Vagina (tissue), 2 donors: ENCODE results near the gene PAFAH1B1. TPM values are rescaled to one million over a fixed set of nuclear protein-coding genes. Genes with fewer than 3 reads are reported as not detected.

ENCODE experiments used
- DNase-seq, 2 donors: peaks; one replicate each; pipeline ENCODE4 v3.0.0-alpha.2; 2017; ENCODE audit errors: extremely low spot score in 2 of 2
- H3K27ac ChIP-seq: fragments of 200-600 bp; sonication (generic); one replicate; pipeline ENCODE4 v1.5.1; 2019
- H3K27me3 ChIP-seq: fragments of 200-600 bp; sonication (generic); one replicate; pipeline ENCODE4 v1.5.1; 2019
- H3K36me3 ChIP-seq, 2 donors: fragments of 200-600 bp; sonication (generic); one replicate each; pipeline ENCODE4 v1.5.1; 2017 to 2019
- H3K4me1 ChIP-seq: fragments of 200-600 bp; sonication (generic); one replicate; pipeline ENCODE4 v1.5.1; 2019
- H3K4me3 ChIP-seq, 2 donors: fragments of 200-600 bp; sonication (generic); 1 replicate in 1 of 2; 2 replicates in 1 of 2; pipeline ENCODE4 v1.5.1; 2016 to 2019
- H3K9me3 ChIP-seq: fragments of 200-600 bp; sonication (generic); one replicate; pipeline ENCODE4 v1.5.1; 2019
- POLR2A ChIP-seq, 2 donors: fragments of 450-650 bp; IDR thresholded peaks; one replicate each; pipeline ENCODE4 v1.6.1; 2017; ENCODE audit warnings: antibody characterized with exemption in 2 of 2, mild to moderate bottlenecking in 2 of 2, moderate library complexity in 2 of 2
- POLR2AphosphoS5 ChIP-seq, 2 donors: sonication (generic); formaldehyde crosslinking; IDR thresholded peaks; one replicate each; pipeline ENCODE4 v1.9.0; 2017; ENCODE audit warnings: antibody characterized with exemption in 2 of 2, mild to moderate bottlenecking in 2 of 2, low read depth in 1 of 2; ENCODE audit not compliant: insufficient read depth in 1 of 2
- intact Hi-C: fragments of 100-400 bp; cut with DNase I; formaldehyde crosslinking; loops from one replicate; pipeline ENCODE4 v1.15.1; 2023
- total RNA-seq: library from RNA; depleted of rRNA; stranded (reverse); fragments of >200 nt; gene quantifications from one replicate; pipeline ENCODE4 v1.2.3, GENCODE V29; 2016
- TF ChIP-seq, protein P1 (sequence below), 3 experiments: fragments of 450-650 bp in 2 of 3; fragments of 200-600 bp in 1 of 3; sonication (generic) in 1 of 3; IDR thresholded peaks; one replicate each; pipeline ENCODE4 v1.5.1; 2017 to 2019; ENCODE audit warnings: antibody characterized with exemption in 3 of 3, mild to moderate bottlenecking in 2 of 3, moderate library complexity in 2 of 3

The PAFAH1B1 gene
- total RNA-seq, 1 donor from 2014 or later: 102 TPM

DNA sequence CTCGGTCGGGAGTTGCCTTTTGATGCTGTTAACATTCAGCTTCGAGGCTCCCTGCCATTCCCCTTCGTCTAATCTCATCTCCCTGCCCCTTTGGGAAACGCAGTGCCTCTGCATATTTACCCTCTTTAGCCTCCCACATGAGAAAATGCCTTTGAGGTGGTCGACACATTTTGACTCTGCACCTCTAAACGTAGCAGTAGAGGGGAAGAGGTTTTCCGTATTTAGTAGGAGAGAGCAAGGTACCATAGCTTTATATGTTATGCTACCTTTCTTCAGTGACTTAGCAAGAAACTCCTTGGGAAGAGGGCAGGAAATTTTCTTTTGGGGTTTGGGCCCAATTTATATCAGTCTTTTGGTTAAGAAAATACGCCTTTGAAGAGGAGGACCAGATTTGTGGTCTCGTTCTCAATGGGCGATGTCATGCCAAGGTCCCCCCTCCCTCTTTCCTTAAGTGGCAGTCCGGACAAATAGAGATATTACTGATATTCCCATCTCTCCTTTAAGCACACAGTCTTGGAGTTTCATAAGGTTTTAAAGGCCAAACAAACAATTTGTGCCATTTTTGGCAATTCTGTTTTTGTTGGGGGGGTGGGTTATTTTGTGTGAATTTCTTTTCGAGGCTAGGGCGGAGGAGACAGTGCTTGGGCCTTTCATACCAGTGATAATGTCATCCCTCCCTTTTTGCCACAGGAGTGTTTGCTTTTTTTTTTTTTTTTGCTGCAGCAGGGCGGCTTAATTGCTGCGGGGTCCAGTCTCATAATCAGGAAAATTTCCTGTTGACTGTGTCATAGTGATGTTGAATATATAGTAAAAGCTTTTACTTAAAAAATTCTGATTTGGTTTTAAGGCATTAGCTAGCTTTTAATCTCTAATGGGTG lies 1.5 kb downstream of the PAFAH1B1 start:
- no peak for DNase-seq
- intact Hi-C loops: loop anchor here (10.0 kb wide), 1 partner anchor 90 kb away; no protein-coding TSS in a partner anchor
- TF ChIP-seq POLR2A (IDR thresholded peaks at IDR 0.05): no peak
- TF ChIP-seq, protein P1, sequence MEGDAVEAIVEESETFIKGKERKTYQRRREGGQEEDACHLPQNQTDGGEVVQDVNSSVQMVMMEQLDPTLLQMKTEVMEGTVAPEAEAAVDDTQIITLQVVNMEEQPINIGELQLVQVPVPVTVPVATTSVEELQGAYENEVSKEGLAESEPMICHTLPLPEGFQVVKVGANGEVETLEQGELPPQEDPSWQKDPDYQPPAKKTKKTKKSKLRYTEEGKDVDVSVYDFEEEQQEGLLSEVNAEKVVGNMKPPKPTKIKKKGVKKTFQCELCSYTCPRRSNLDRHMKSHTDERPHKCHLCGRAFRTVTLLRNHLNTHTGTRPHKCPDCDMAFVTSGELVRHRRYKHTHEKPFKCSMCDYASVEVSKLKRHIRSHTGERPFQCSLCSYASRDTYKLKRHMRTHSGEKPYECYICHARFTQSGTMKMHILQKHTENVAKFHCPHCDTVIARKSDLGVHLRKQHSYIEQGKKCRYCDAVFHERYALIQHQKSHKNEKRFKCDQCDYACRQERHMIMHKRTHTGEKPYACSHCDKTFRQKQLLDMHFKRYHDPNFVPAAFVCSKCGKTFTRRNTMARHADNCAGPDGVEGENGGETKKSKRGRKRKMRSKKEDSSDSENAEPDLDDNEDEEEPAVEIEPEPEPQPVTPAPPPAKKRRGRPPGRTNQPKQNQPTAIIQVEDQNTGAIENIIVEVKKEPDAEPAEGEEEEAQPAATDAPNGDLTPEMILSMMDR (IDR thresholded peaks at IDR 0.05): no peak
- TF ChIP-seq POLR2AphosphoS5 (IDR thresholded peaks at IDR 0.05; ENCODE audit: insufficient read depth in 1 of 2, low read depth in 1 of 2): no peak
- no peaks in the 10 kb centered on the region for H3K9me3 ChIP-seq
- H3K27ac ChIP-seq: peak overlapping the region; percentile 99
- H3K27me3 ChIP-seq: no peaks in the 10 kb centered on the region
- no peaks in the 10 kb centered on the region for H3K36me3 ChIP-seq
- peaks cover 51% of the 10 kb centered on the region for H3K4me1 ChIP-seq
- H3K4me3 ChIP-seq: peak overlapping the region; percentile 80 to 91

DNA sequence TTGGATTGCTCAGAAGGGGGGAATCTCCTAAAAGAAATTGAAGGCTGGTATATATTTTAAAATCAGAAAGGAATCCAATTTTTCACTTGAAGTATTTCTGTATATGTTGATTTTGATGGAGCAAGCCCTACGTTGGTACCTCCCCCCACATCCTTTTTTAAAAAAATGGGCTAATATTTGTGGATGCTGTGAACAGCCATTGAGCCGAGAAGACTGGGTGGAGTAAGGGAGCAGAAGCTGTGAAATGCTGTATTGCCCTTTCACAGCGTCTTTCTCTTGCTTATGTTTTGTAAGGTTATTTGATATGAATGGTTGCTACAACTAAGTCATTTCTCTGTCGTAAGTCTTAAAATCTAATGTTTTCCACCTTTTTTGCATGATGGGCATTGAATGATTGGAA lies 2.3 kb downstream of the PAFAH1B1 start:
- H3K27me3 ChIP-seq: no peaks in the 10 kb centered on the region
- H3K4me3 ChIP-seq: peak overlapping the region; percentile 80 to 91
- H3K9me3 ChIP-seq: no peaks in the 10 kb centered on the region
- intact Hi-C loops: loop anchor here (10.0 kb wide), 1 partner anchor 89 kb away; no protein-coding TSS in a partner anchor
- H3K27ac ChIP-seq: peak overlapping the region; percentile 14
- H3K4me1 ChIP-seq: peaks cover 56% of the 10 kb centered on the region
- no peak for TF ChIP-seq POLR2A (IDR thresholded peaks at IDR 0.05)
- TF ChIP-seq, protein P1 (IDR thresholded peaks at IDR 0.05): no peak
- no peak for DNase-seq
- H3K36me3 ChIP-seq: no peaks in the 10 kb centered on the region

DNA sequence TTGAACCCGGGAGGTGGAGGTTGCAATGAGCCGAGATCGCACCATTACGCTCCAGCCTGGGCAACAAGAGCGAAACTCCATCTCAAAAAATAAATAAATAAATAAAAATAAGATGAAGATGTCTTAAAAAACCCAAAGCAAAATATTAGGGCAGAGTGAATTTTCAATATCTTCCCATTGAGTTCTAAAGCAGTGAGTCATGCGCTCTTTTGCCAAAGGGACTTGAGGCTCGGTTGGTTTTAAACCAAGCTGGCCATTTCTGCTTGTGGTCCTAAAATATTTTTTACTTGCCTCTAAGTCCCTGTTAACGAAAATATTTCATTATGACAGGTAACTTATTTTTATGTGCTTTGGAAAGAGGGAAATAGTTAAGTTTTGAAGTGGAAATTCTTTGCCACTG lies 4.7 kb downstream of the PAFAH1B1 start:
- intact Hi-C loops: loop anchor here (10.0 kb wide), 1 partner anchor 87 kb away; no protein-coding TSS in a partner anchor
- no peak for DNase-seq
- peak overlapping the region; percentile 12 for H3K27ac ChIP-seq
- peaks cover 80% of the 10 kb centered on the region for H3K4me1 ChIP-seq
- H3K9me3 ChIP-seq: no peaks in the 10 kb centered on the region
- TF ChIP-seq, protein P1 (IDR thresholded peaks at IDR 0.05): no peak
- no peak for TF ChIP-seq POLR2AphosphoS5 (IDR thresholded peaks at IDR 0.05; ENCODE audit: insufficient read depth in 1 of 2, low read depth in 1 of 2)
- no peak for TF ChIP-seq POLR2A (IDR thresholded peaks at IDR 0.05)
- no peaks in the 10 kb centered on the region for H3K27me3 ChIP-seq
- H3K4me3 ChIP-seq: no peak overlapping the region
- no peaks in the 10 kb centered on the region for H3K36me3 ChIP-seq

DNA sequence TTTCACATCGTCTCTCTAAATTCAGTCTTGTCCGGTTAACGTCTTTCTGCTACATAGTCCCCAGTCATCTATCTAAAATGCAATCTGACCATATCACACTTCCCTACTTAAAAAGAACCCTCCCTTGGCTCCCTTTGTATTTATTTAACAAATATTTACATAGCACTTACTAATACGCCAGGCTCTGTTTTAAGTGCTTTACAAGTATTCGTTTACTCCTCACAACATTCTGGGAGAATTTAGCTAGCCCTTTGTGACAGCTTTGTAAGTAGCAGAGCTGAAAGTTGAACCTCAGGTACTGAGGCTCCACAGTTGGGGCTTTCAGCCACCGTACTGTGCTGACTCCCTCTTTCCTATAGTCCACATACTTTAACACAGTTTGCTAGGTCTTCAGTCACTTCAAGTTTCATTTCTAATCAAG lies 9.2 kb downstream of the PAFAH1B1 start:
- Histone ChIP-seq H3K9me3 (no peaks in the 10 kb centered on the region), H3K27me3 (no peaks in the 10 kb centered on the region), H3K36me3 (no peaks in the 10 kb centered on the region), H3K4me3 (no peak overlapping the region), H3K4me1 (peaks cover 93% of the 10 kb centered on the region), H3K27ac (no peak overlapping the region)
- intact Hi-C loops: no loop called here
- no peak for TF ChIP-seq POLR2AphosphoS5 (IDR thresholded peaks at IDR 0.05; ENCODE audit: insufficient read depth in 1 of 2, low read depth in 1 of 2)
- TF ChIP-seq, protein P1 (IDR thresholded peaks at IDR 0.05): no peak
- no peak for TF ChIP-seq POLR2A (IDR thresholded peaks at IDR 0.05)
- no peak for DNase-seq

DNA sequence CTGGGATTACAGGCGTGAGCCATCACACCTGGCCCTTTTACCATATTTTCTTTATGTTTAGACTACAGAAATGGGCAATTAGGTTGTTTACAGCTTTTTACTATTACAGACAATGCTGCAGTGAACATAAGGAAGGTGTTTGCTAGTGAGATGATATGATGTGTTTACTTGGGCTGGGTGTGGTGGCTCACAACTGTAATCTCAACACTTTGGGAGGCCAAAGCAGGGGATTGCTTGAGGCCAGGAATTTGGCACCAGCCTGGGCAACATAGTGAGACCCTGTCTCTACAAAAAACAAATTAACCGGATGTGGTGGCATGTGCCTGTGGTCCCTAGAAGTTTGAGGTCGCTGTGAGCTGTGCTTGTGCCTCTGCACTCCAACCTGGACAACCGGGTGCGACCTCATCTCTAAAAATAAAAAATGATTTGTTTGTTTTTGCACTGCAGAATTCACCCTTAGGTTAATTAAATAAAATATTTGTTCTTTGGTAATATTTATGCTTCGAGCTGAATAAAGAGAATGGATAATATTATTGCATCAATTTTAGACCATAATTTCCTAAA lies 15.0 kb downstream of the PAFAH1B1 start:
- Histone ChIP-seq H3K9me3 (no peaks in the 10 kb centered on the region), H3K27ac (no peak overlapping the region), H3K4me1 (peaks cover 64% of the 10 kb centered on the region), H3K4me3 (no peak overlapping the region), H3K36me3 (no peaks in the 10 kb centered on the region), H3K27me3 (no peaks in the 10 kb centered on the region)
- DNase-seq: no peak
- no peak for TF ChIP-seq POLR2A (IDR thresholded peaks at IDR 0.05)
- no peak for TF ChIP-seq POLR2AphosphoS5 (IDR thresholded peaks at IDR 0.05; ENCODE audit: insufficient read depth in 1 of 2, low read depth in 1 of 2)
- TF ChIP-seq, protein P1 (IDR thresholded peaks at IDR 0.05): no peak
- intact Hi-C loops: no loop called here
